Lower leg skin (tissue), 3 donors: Measurements from ENCODE around the gene AMH.

Experiments used
- CTCF ChIP-seq, 3 donors: fragments of 450-650 bp; IDR thresholded peaks; one replicate each; pipeline ENCODE4 v1.5.1; 2016; ENCODE audit warnings: antibody characterized with exemption in 3 of 3, mild to moderate bottlenecking in 3 of 3, moderate library complexity in 2 of 3
- POLR2A ChIP-seq, 2 donors: fragments of 450-650 bp; IDR thresholded peaks; one replicate each; pipeline ENCODE4 v1.6.1; 2016 to 2017; ENCODE audit warnings: antibody characterized with exemption in 2 of 2, mild to moderate bottlenecking in 1 of 2, moderate library complexity in 1 of 2

GRCh38 chr19:2237869-2238153 is 11.3 kb upstream of the AMH start:
- TF ChIP-seq CTCF (IDR thresholded peaks at IDR 0.05) (no peak), POLR2A (IDR thresholded peaks at IDR 0.05) (no peak)
